CD4-positive, alpha-beta T cell treated with Interferon gamma for 1 hour (primary cell): ENCODE results near the gene PTHLH.

ENCODE experiments used
- DNase-seq: peaks from one replicate; pipeline ENCODE4 v3.0.0-alpha.2; 2020

PTHLH gene

GRCh38 chr12:27972721-27973120 is at the start of gene PTHLH:
Gene PTHLH (minus strand): TSS chr12:27972733. CDS start chr12:27969494, 3,239 bp downstream.
- no peak for DNase-seq

GRCh38 chr12:28021704-28022103 is 49.2 kb upstream of the PTHLH start:
- no peak for DNase-seq

GRCh38 chr12:28017873-28018255 is 45.3 kb upstream of the PTHLH start:
- no peak for DNase-seq

- no peak for DNase-seq
Observed at GRCh38 chr12:28017126-28017872, 44.8 kb upstream of the PTHLH start.

- no peak for DNase-seq
Observed at GRCh38 chr12:28015165-28015564, 42.6 kb upstream of the PTHLH start.

GRCh38 chr12:28014196-28014595 is 41.7 kb upstream of the PTHLH start:
- no peak for DNase-seq

GRCh38 chr12:28012333-28012918 is 39.9 kb upstream of the PTHLH start:
- DNase-seq = no peak

- no peak for DNase-seq
Observed at GRCh38 chr12:28010036-28010435, 37.5 kb upstream of the PTHLH start.

GRCh38 chr12:27999970-28000369 is 27.4 kb upstream of the PTHLH start:
- DNase-seq = no peak

- DNase-seq = no peak
Observed at GRCh38 chr12:27999521-27999920, 27.0 kb upstream of the PTHLH start.

GRCh38 chr12:27998658-27999057 is 26.1 kb upstream of the PTHLH start:
- no peak for DNase-seq

GRCh38 chr12:27998170-27998569 is 25.6 kb upstream of the PTHLH start:
- no peak for DNase-seq

GRCh38 chr12:27996761-27997160 is 24.2 kb upstream of the PTHLH start:
- DNase-seq = no peak

- no peak for DNase-seq
Observed at GRCh38 chr12:27995406-27995805, 22.9 kb upstream of the PTHLH start.

GRCh38 chr12:27988594-27989233 is 16.2 kb upstream of the PTHLH start:
- DNase-seq = no peak

- DNase-seq = no peak
Observed at GRCh38 chr12:27987331-27987730, 14.8 kb upstream of the PTHLH start.

- no peak for DNase-seq
Observed at GRCh38 chr12:27984275-27984674, 11.7 kb upstream of the PTHLH start.

GRCh38 chr12:27982951-27983350 is 10.4 kb upstream of the PTHLH start:
- DNase-seq = no peak

GRCh38 chr12:27982385-27982784 is 9.9 kb upstream of the PTHLH start:
- DNase-seq = no peak

GRCh38 chr12:27981874-27982273 is 9.3 kb upstream of the PTHLH start:
- DNase-seq = no peak

- DNase-seq = no peak
Observed at GRCh38 chr12:27979145-27979544, 6.6 kb upstream of the PTHLH start.

GRCh38 chr12:27975222-27976136 is 2.9 kb upstream of the PTHLH start:
- no peak for DNase-seq

GRCh38 chr12:27974735-27975221 is 2.2 kb upstream of the PTHLH start:
- DNase-seq = no peak
